ENCODE results near the gene MTMR3.

DNA sequence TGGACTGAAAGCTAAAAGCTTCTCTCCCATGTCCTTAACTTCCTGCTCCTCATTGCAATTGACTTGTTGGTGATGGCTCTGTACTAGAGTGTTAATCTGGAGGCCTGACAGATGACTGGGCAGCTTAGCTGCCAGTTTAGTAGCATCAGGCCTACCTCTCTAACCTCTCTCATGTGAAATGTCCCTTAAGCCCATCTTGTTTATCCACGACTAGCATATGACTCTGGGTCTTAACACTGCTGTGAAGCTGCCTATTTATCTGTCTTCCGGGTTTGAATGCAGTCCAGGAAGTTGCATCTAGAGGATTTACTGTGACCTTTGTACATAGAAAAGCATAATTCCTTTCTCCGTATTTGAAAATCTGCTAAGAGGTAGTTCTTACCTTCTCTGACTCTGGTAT, 112.0 kb downstream of the MTMR3 start:
- TF ChIP-seq GABPA (IDR thresholded peaks at IDR 0.05; ENCODE audit: low read depth), result no peak
- TF ChIP-seq, protein P1, sequence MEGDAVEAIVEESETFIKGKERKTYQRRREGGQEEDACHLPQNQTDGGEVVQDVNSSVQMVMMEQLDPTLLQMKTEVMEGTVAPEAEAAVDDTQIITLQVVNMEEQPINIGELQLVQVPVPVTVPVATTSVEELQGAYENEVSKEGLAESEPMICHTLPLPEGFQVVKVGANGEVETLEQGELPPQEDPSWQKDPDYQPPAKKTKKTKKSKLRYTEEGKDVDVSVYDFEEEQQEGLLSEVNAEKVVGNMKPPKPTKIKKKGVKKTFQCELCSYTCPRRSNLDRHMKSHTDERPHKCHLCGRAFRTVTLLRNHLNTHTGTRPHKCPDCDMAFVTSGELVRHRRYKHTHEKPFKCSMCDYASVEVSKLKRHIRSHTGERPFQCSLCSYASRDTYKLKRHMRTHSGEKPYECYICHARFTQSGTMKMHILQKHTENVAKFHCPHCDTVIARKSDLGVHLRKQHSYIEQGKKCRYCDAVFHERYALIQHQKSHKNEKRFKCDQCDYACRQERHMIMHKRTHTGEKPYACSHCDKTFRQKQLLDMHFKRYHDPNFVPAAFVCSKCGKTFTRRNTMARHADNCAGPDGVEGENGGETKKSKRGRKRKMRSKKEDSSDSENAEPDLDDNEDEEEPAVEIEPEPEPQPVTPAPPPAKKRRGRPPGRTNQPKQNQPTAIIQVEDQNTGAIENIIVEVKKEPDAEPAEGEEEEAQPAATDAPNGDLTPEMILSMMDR (IDR thresholded peaks at IDR 0.05), result no peak
- TF ChIP-seq FOSL2 (IDR thresholded peaks at IDR 0.05; ENCODE audit: borderline replicate concordance, low read depth), result no peak
- TF ChIP-seq, protein P2, sequence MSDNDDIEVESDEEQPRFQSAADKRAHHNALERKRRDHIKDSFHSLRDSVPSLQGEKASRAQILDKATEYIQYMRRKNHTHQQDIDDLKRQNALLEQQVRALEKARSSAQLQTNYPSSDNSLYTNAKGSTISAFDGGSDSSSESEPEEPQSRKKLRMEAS (IDR thresholded peaks at IDR 0.05; ENCODE audit: low read depth), result no peak
- TF ChIP-seq SMC3 (IDR thresholded peaks at IDR 0.05; ENCODE audit: low read depth, low read length), result no peak
- TF ChIP-seq NRF1 (IDR thresholded peaks at IDR 0.05; ENCODE audit: low read depth, low read length), result no peak
- TF ChIP-seq, protein P3, sequence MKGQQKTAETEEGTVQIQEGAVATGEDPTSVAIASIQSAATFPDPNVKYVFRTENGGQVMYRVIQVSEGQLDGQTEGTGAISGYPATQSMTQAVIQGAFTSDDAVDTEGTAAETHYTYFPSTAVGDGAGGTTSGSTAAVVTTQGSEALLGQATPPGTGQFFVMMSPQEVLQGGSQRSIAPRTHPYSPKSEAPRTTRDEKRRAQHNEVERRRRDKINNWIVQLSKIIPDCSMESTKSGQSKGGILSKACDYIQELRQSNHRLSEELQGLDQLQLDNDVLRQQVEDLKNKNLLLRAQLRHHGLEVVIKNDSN (IDR thresholded peaks at IDR 0.05; ENCODE audit: borderline replicate concordance, low read depth), result no peak
- no peak for TF ChIP-seq EP300 (IDR thresholded peaks at IDR 0.05; ENCODE audit: borderline replicate concordance in 1 of 2, low read depth in 1 of 2, low read length in 1 of 2)
- no peak for TF ChIP-seq YY1 (IDR thresholded peaks at IDR 0.05; ENCODE audit: low read depth)
- TF ChIP-seq CHD2 (IDR thresholded peaks at IDR 0.05; ENCODE audit: low read length, partially characterized antibody), result no peak
- no peak for TF ChIP-seq POLR2AphosphoS5 (IDR thresholded peaks at IDR 0.05; ENCODE audit: low read depth, low read length)
